Keratinocyte (primary cell): ENCODE measurements around the gene WNT10A. TPM values are rescaled to one million over a fixed set of nuclear protein-coding genes. Genes with fewer than 3 reads are reported as not detected.

Experiments
- DNase-seq: peaks from one replicate; pipeline ENCODE4 v3.0.0-alpha.2; 2011; ENCODE audit warnings: low read depth, missing footprints, low spot score
- FAIRE-seq: peaks from 2 replicates; lab custom pipeline; 2011; peaks lifted over from hg19 to GRCh38; lab: Jason Lieb, UNC
- H2AFZ ChIP-seq: 2 replicates; pipeline ENCODE4 v1.6.0; 2012; ENCODE audit warnings: low read length, control low read depth, inconsistent platforms; ENCODE audit not compliant: control insufficient read depth
- H3K27ac ChIP-seq: 2 replicates; pipeline ENCODE4 v1.5.1; 2011; ENCODE audit warnings: low read length; ENCODE audit not compliant: control insufficient read depth, insufficient read depth
- H3K27me3 ChIP-seq: 3 replicates; pipeline ENCODE4 v1.6.0; 2011; ENCODE audit warnings: low read length; ENCODE audit not compliant: control insufficient read depth, insufficient read depth; ENCODE audit errors: extremely low read depth
- H3K36me3 ChIP-seq, 2 experiments: 2 replicates in 1 of 2; 3 replicates in 1 of 2; pipeline ENCODE4 v1.5.1; 2011; ENCODE audit warnings: low read length in 2 of 2, mild to moderate bottlenecking in 1 of 2; ENCODE audit not compliant: control insufficient read depth in 2 of 2, insufficient read depth in 2 of 2; ENCODE audit errors: extremely low read depth in 1 of 2
- H3K4me1 ChIP-seq: 3 replicates; pipeline ENCODE4 v1.5.1; 2011; ENCODE audit warnings: low read length; ENCODE audit not compliant: control insufficient read depth, insufficient read depth; ENCODE audit errors: extremely low read depth
- H3K4me2 ChIP-seq: 3 replicates; pipeline ENCODE4 v1.6.0; 2011; ENCODE audit warnings: low read depth, low read length; ENCODE audit not compliant: control insufficient read depth, insufficient read depth; ENCODE audit errors: extremely low read depth
- H3K4me3 ChIP-seq, 3 experiments: fragments of 200-600 bp in 1 of 3; sonication (generic) in 1 of 3; 2 replicates in 2 of 3; 3 replicates in 1 of 3; pipeline ENCODE4 v1.5.1; 2011 to 2016; ENCODE audit warnings: low read length in 3 of 3, mild to moderate bottlenecking in 3 of 3, control low read depth in 2 of 3, inconsistent platforms in 1 of 3, low read depth in 1 of 3, mixed read lengths in 1 of 3, mixed run types in 1 of 3, moderate library complexity in 1 of 3; ENCODE audit not compliant: control insufficient read depth in 2 of 3, insufficient read depth in 2 of 3; ENCODE audit errors: extremely low read depth in 1 of 3
- H3K79me2 ChIP-seq: 2 replicates; pipeline ENCODE4 v1.6.0; 2012; ENCODE audit warnings: low read length; ENCODE audit not compliant: control insufficient read depth, insufficient read depth
- H3K9ac ChIP-seq: 3 replicates; pipeline ENCODE4 v1.6.0; 2011; ENCODE audit warnings: low read length; ENCODE audit not compliant: control insufficient read depth, insufficient read depth; ENCODE audit errors: extremely low read depth
- H3K9me1 ChIP-seq: 3 replicates; pipeline ENCODE4 v1.6.0; 2011; ENCODE audit warnings: low read length; ENCODE audit not compliant: control insufficient read depth, insufficient read depth; ENCODE audit errors: extremely low read depth
- H3K9me3 ChIP-seq: 2 replicates; pipeline ENCODE4 v1.5.1; 2012; ENCODE audit warnings: low read depth, low read length; ENCODE audit not compliant: control insufficient read depth
- H4K20me1 ChIP-seq: 3 replicates; pipeline ENCODE4 v1.6.0; 2011; ENCODE audit warnings: low read length; ENCODE audit not compliant: control insufficient read depth, insufficient read depth; ENCODE audit errors: extremely low read depth
- CTCF ChIP-seq, 3 experiments: IDR thresholded peaks in 1 of 3; conservative IDR thresholded peaks in 1 of 3; optimal IDR thresholded peaks in 1 of 3; 2 replicates in 2 of 3; 3 replicates in 1 of 3; pipeline versions ENCODE3 to v1.5.1; 2011; ENCODE audit warnings: low read length in 3 of 3, mild to moderate bottlenecking in 3 of 3, moderate library complexity in 2 of 3, control low read depth in 1 of 3, inconsistent platforms in 1 of 3; ENCODE audit not compliant: insufficient read depth in 2 of 3; ENCODE audit errors: extremely low read depth in 1 of 3
- EZH2 ChIP-seq: IDR thresholded peaks from one replicate; pipeline ENCODE4 v1.6.1; 2012; ENCODE audit warnings: inconsistent platforms, mild to moderate bottlenecking, low read length, moderate library complexity
- dilution Hi-C: fragments of 300-500 bp; cut with MboI; formaldehyde crosslinking; loops from one replicate; pipeline ENCODE4 v1.7.0; 2020; ENCODE audit warnings: low sequenced_read_pairs; ENCODE audit not compliant: extremely low pct_ligation_motif_present
- polyA minus RNA-seq, 3 experiments: library from RNA; depleted of rRNA, polyadenylated mRNA; stranded (reverse); fragments of >200 nt; gene quantifications; 1 replicate in 1 of 3; 2 replicates in 1 of 3; 3 replicates in 1 of 3; pipeline ENCODE4 v1.2.3, GENCODE V29; 2011
- polyA plus RNA-seq, 5 experiments: library from polyadenylated mRNA; depleted of rRNA in 3 of 5; stranded (reverse) in 3 of 5; stranded (forward) in 1 of 5; unstranded in 1 of 5; fragments of >200 nt; gene quantifications; 1 replicate in 1 of 5; 2 replicates in 3 of 5; 3 replicates in 1 of 5; pipeline versions ENCODE4 v1.2.1 to v1.2.3, GENCODE V29; 2011 to 2012; ENCODE audit warnings: missing spikeins in 2 of 5, low read depth in 1 of 5, low replicate concordance in 1 of 5

Gene WNT10A
- polyA plus RNA-seq (0.78 to 6.6 TPM (median 2.1 TPM) in 3 replicates), polyA minus RNA-seq (0.43 to 4.4 TPM (median 1.4 TPM) in 3 replicates)
- polyA plus RNA-seq (2011; ENCODE audit: low read depth) = 2.4 TPM
- polyA plus RNA-seq (2011; cell fraction: cytosol; rRNA removed) = 0.78 and 1.4 TPM in 2 replicates
- polyA plus RNA-seq (2011; cell fraction: nucleus; rRNA removed) = 1.8 and 2.6 TPM in 2 replicates
- polyA plus RNA-seq (2012; ENCODE audit: low replicate concordance) = 0.97 and 3.7 TPM in 2 replicates
- 1.7 TPM for polyA minus RNA-seq (2011; cell fraction: cytosol; rRNA and poly(A)+ RNA removed)
- polyA minus RNA-seq (2011; cell fraction: nucleus; rRNA and poly(A)+ RNA removed) = 1.1 and 2.6 TPM in 2 replicates

- H3K36me3 ChIP-seq = no peaks in the 10 kb centered on the region
- H4K20me1 ChIP-seq = no peaks in the 10 kb centered on the region
- FAIRE-seq = peak; percentile 23
- peaks cover 45% of the 10 kb centered on the region for H3K4me1 ChIP-seq
- H3K9ac ChIP-seq = peak within 1 kb of the TSS; percentile 23
- no peak for DNase-seq
- peaks cover 6% of the 10 kb centered on the region for H3K27me3 ChIP-seq
- dilution Hi-C loops = no loop called here
- no peaks in the 10 kb centered on the region for H3K79me2 ChIP-seq
- no peak within 1 kb of the TSS for H3K27ac ChIP-seq
- H3K9me3 ChIP-seq = no peaks in the 10 kb centered on the region
- H3K9me1 ChIP-seq = peaks cover 2% of the 10 kb centered on the region
- peak within 1 kb of the TSS; percentile 11 to 45 (median 36) for H3K4me3 ChIP-seq
- peak within 1 kb of the TSS; percentile 38 for H2AFZ ChIP-seq
- peak within 1 kb of the TSS; percentile 71 for H3K4me2 ChIP-seq
- no peak for TF ChIP-seq CTCF (optimal IDR thresholded peaks at IDR 0.05 in 1 of 3, IDR thresholded peaks at IDR 0.05 in 1 of 3, conservative IDR thresholded peaks at IDR 0.05 in 1 of 3; ENCODE audit: extremely low read depth in 1 of 3, insufficient read depth in 2 of 3, low read length in 3 of 3)
- no peak for TF ChIP-seq EZH2
Measured at GRCh38 chr2:218880102-218880858, at the start of gene WNT10A. WNT10A (plus strand) TSS chr2:218880852; CDS start chr2:218880996, 144 bp downstream.

- no peak within 1 kb of the TSS for H3K9ac ChIP-seq
- dilution Hi-C loops = no loop called here
- FAIRE-seq (no peak), DNase-seq (no peak)
- H3K27ac ChIP-seq = no peak within 1 kb of the TSS
- H3K4me2 ChIP-seq = no peak within 1 kb of the TSS
- H3K36me3 ChIP-seq = no peaks in the 10 kb centered on the region
- peaks cover 4% of the 10 kb centered on the region for H3K4me1 ChIP-seq
- H2AFZ ChIP-seq = no peak within 1 kb of the TSS
- no peak within 1 kb of the TSS for H3K4me3 ChIP-seq
- H3K9me3 ChIP-seq = no peaks in the 10 kb centered on the region
- no peaks in the 10 kb centered on the region for H3K79me2 ChIP-seq
- peaks cover 30% of the 10 kb centered on the region for H3K27me3 ChIP-seq
- H3K9me1 ChIP-seq = no peaks in the 10 kb centered on the region
- TF ChIP-seq CTCF (optimal IDR thresholded peaks at IDR 0.05 in 1 of 3, IDR thresholded peaks at IDR 0.05 in 1 of 3, conservative IDR thresholded peaks at IDR 0.05 in 1 of 3; ENCODE audit: extremely low read depth in 1 of 3, insufficient read depth in 2 of 3, low read length in 3 of 3) (no peak), EZH2 (no peak)
- no peaks in the 10 kb centered on the region for H4K20me1 ChIP-seq
Measured at GRCh38 chr2:218831378-218831990, 49.2 kb upstream of the WNT10A start, which contains the start of gene PRKAG3. PRKAG3 (minus strand) TSS chr2:218831803.
